ENCODE data around the gene MAGOHB. TPM values are rescaled to one million over a fixed set of nuclear protein-coding genes. Genes with fewer than 3 reads are reported as not detected.

The MAGOHB gene
- total RNA-seq, 4 donors from 2014 or later, result 6.0 to 27.8 (median 10.3) TPM

DNA sequence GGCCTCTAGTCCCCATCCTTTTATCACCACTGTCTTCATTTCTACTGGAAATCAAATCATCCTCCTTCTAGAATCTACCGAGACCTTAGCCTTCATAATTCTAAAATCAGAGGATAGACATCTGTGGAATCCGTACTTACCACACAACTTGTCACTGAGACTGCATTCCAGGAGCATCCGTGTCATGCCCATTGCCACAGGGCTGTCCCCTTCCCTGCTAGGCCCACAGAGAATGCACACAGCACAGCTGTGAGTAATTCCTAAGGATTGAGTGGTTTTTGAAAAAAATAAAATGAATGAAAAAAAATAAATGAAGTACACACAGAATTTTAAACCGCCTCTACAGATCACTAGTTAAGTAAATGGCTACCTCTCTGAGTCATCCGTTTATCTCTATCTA, 21.0 kb upstream of the MAGOHB start:
- Histone ChIP-seq H3K4me1 (no peaks in the 10 kb centered on the region), H3K36me3 (no peaks in the 10 kb centered on the region), H3K27ac (no peak overlapping the region), H3K27me3 (no peaks in the 10 kb centered on the region), H3K9me3 (no peaks in the 10 kb centered on the region), H3K4me3 (no peak overlapping the region)
- WGBS, result 71% methylated on average over 5 of the region's 5 CpGs
- DNase-seq (ENCODE audit: low spot score in 2 of 2), result no peak
- TF ChIP-seq POLR2A (IDR thresholded peaks at IDR 0.05), result no peak
- no peak for TF ChIP-seq EP300 (IDR thresholded peaks at IDR 0.05)
- TF ChIP-seq, protein P1, sequence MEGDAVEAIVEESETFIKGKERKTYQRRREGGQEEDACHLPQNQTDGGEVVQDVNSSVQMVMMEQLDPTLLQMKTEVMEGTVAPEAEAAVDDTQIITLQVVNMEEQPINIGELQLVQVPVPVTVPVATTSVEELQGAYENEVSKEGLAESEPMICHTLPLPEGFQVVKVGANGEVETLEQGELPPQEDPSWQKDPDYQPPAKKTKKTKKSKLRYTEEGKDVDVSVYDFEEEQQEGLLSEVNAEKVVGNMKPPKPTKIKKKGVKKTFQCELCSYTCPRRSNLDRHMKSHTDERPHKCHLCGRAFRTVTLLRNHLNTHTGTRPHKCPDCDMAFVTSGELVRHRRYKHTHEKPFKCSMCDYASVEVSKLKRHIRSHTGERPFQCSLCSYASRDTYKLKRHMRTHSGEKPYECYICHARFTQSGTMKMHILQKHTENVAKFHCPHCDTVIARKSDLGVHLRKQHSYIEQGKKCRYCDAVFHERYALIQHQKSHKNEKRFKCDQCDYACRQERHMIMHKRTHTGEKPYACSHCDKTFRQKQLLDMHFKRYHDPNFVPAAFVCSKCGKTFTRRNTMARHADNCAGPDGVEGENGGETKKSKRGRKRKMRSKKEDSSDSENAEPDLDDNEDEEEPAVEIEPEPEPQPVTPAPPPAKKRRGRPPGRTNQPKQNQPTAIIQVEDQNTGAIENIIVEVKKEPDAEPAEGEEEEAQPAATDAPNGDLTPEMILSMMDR (IDR thresholded peaks at IDR 0.05), result no peak
- TF ChIP-seq POLR2AphosphoS5 (IDR thresholded peaks at IDR 0.05), result no peak

DNA sequence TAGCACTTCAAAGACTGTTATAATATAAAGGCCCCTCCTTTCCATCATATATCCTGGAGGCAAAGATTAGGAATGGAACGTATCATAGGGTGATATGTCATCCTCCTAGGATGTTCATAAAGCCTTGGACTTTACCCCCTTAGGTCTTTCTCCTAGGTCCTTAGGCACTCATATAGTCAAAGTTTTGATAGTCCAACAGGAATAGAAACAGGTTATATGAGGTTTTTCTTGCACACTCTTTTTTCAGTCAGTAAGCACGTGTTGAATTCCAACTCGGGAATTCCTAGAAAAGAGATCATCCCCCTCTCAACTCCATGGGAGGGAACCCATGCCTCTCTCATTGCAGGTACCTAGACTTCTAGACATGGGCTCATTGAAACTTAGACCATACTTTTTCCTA, 20.1 kb upstream of the MAGOHB start:
- H3K36me3 ChIP-seq, result no peaks in the 10 kb centered on the region
- TF ChIP-seq POLR2AphosphoS5 (IDR thresholded peaks at IDR 0.05) (no peak), POLR2A (IDR thresholded peaks at IDR 0.05) (no peak), EP300 (IDR thresholded peaks at IDR 0.05) (no peak)
- TF ChIP-seq, protein P1 (IDR thresholded peaks at IDR 0.05), result no peak
- H3K27ac ChIP-seq, result no peak overlapping the region
- WGBS, result 76% methylated on average over 3 of the region's 3 CpGs
- H3K4me3 ChIP-seq, result no peak overlapping the region
- DNase-seq (ENCODE audit: low spot score in 2 of 2), result no peak
- no peaks in the 10 kb centered on the region for H3K27me3 ChIP-seq
- H3K4me1 ChIP-seq, result no peaks in the 10 kb centered on the region
- H3K9me3 ChIP-seq, result no peaks in the 10 kb centered on the region

DNA sequence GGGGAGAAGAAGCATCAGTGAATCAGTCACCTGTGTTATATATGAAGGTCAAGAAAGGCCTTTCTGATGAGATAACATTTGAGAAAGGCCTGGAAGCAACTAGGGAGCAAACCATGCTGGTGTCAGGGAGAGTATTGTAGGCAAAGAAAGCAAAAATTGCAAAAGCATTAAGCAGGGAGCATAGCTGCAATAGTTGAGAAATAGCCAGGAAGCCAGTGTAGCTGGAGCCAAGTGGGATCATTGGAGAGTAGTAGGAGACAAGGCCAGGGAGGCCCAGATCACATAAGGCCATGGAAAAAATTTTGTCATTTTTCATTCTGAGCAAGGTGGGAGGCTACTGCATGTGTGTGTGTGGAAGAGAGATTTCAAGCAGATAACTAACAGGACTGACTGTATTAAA, 18.8 kb upstream of the MAGOHB start:
- Histone ChIP-seq H3K27me3 (no peaks in the 10 kb centered on the region), H3K4me1 (no peaks in the 10 kb centered on the region), H3K9me3 (no peaks in the 10 kb centered on the region), H3K36me3 (no peaks in the 10 kb centered on the region), H3K27ac (no peak overlapping the region), H3K4me3 (no peak overlapping the region)
- TF ChIP-seq POLR2AphosphoS5 (IDR thresholded peaks at IDR 0.05) (no peak), POLR2A (IDR thresholded peaks at IDR 0.05) (no peak), EP300 (IDR thresholded peaks at IDR 0.05) (no peak)
- TF ChIP-seq, protein P1 (IDR thresholded peaks at IDR 0.05), result no peak
- DNase-seq (ENCODE audit: low spot score in 2 of 2), result no peak

DNA sequence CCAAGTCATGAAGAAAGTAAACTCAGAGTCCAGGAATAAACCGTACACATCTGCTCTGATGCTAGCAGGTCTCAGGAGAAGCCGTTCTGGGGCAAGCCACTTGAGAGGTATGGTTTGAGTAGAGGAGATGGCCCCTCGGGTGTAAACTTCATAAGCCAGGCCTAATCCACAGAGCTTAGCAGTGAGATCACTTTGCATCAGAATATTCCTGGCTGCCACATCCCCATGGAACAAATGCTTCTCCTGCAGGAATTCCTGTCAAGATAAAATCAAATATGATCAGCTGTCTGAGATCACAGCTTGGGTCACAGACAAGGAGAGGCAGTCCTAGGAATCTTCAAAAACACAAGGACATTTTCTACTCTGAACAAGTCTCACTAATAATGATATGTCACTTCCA, 11.2 kb upstream of the MAGOHB start:
- WGBS, result 58% methylated on average over 3 of the region's 3 CpGs
- no peak overlapping the region for H3K27ac ChIP-seq
- H3K9me3 ChIP-seq, result no peaks in the 10 kb centered on the region
- peaks cover 5% of the 10 kb centered on the region for H3K27me3 ChIP-seq
- DNase-seq (ENCODE audit: low spot score in 2 of 2), result no peak
- H3K4me3 ChIP-seq, result no peak overlapping the region
- TF ChIP-seq, protein P1 (IDR thresholded peaks at IDR 0.05), result no peak
- no peak for TF ChIP-seq POLR2AphosphoS5 (IDR thresholded peaks at IDR 0.05)
- TF ChIP-seq POLR2A (IDR thresholded peaks at IDR 0.05), result no peak
- TF ChIP-seq EP300 (IDR thresholded peaks at IDR 0.05), result no peak
- no peaks in the 10 kb centered on the region for H3K36me3 ChIP-seq
- H3K4me1 ChIP-seq, result no peaks in the 10 kb centered on the region

DNA sequence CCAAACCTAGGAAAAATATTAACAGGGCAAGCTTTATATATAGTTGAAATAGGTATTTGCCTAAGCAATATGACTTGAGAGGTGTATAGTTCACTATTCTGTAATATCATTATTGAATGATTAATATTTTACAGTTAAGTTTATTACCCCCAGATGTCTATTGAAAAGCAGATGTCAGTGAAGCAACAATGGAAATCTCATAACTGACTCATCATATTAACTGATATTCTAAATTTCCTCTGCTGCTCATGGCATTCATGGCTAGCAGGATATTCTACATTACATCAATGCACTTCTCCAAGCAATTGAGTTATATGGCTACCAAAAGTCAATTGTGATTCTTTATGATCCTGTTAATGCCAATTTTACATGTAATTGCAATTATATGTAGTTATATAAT, 9.7 kb upstream of the MAGOHB start:
- no peaks in the 10 kb centered on the region for H3K36me3 ChIP-seq
- H3K27ac ChIP-seq, result no peak overlapping the region
- no peaks in the 10 kb centered on the region for H3K9me3 ChIP-seq
- no peak overlapping the region for H3K4me3 ChIP-seq
- H3K4me1 ChIP-seq, result no peaks in the 10 kb centered on the region
- DNase-seq (ENCODE audit: low spot score in 2 of 2), result no peak
- H3K27me3 ChIP-seq, result peaks cover 5% of the 10 kb centered on the region
- TF ChIP-seq POLR2A (IDR thresholded peaks at IDR 0.05), result no peak
- TF ChIP-seq EP300 (IDR thresholded peaks at IDR 0.05), result no peak
- TF ChIP-seq, protein P1 (IDR thresholded peaks at IDR 0.05), result no peak
- TF ChIP-seq POLR2AphosphoS5 (IDR thresholded peaks at IDR 0.05), result no peak
